Measurements from ENCODE around the gene RNF217. TPM values are rescaled to one million over a fixed set of nuclear protein-coding genes. Genes with fewer than 3 reads are reported as not detected.

RNF217 gene
- total RNA-seq, 4 donors from 2014 or later: 26.2 to 32.2 (median 28.8) TPM

GRCh38 chr6:125116710-125117109 lies 154.5 kb downstream of the RNF217 start:
- ATAC-seq: no peak
- H3K27ac ChIP-seq: no peak overlapping the region
- WGBS, 2 donors (ENCODE audit: low coverage in 1 of 2): 84 to 91% methylated on average over 4 of the region's 4 CpGs
- H3K9me3 ChIP-seq: peaks cover 0 to 4% (median 0%) of the 10 kb centered on the region in 3 donors
- no peak overlapping the region for H3K4me3 ChIP-seq
- no peaks in the 10 kb centered on the region for H3K36me3 ChIP-seq
- H3K4me1 ChIP-seq: no peaks in the 10 kb centered on the region
- no peaks in the 10 kb centered on the region for H3K27me3 ChIP-seq
- TF ChIP-seq POLR2AphosphoS5 (IDR thresholded peaks at IDR 0.05) (no peak), CTCF (IDR thresholded peaks at IDR 0.05) (no peak), EP300 (IDR thresholded peaks at IDR 0.05) (no peak), POLR2A (IDR thresholded peaks at IDR 0.05) (no peak)

DNA sequence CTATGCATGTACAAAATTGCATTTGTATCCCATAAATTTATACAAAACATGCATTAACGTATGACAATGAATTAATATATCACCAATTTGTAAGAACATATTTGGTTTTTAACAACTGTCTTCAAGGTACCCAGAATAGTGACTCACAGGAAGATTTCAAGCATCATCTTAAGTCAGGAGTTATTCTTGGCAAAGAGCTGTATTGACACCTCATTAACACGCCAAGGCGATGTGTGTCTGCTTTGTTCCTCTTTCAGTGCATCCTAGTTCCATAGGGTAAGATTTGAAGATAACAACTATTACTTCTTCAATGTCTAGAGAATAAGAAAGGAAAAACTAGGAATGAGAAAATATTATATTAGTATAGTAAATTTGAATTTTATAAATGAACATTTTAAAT lies 155.6 kb downstream of the RNF217 start:
- no peak overlapping the region for H3K4me3 ChIP-seq
- no peak for TF ChIP-seq CTCF (IDR thresholded peaks at IDR 0.05)
- TF ChIP-seq POLR2A (IDR thresholded peaks at IDR 0.05): no peak
- no peak for TF ChIP-seq EP300 (IDR thresholded peaks at IDR 0.05)
- no peak for TF ChIP-seq POLR2AphosphoS5 (IDR thresholded peaks at IDR 0.05)
- H3K9me3 ChIP-seq: no peaks in the 10 kb centered on the region
- 79 to 89% methylated on average over 3 of the region's 3 CpGs for WGBS, 2 donors (ENCODE audit: low coverage in 1 of 2)
- no peaks in the 10 kb centered on the region for H3K36me3 ChIP-seq
- no peak overlapping the region for H3K27ac ChIP-seq
- H3K27me3 ChIP-seq: no peaks in the 10 kb centered on the region
- no peaks in the 10 kb centered on the region for H3K4me1 ChIP-seq
- no peak for ATAC-seq

DNA sequence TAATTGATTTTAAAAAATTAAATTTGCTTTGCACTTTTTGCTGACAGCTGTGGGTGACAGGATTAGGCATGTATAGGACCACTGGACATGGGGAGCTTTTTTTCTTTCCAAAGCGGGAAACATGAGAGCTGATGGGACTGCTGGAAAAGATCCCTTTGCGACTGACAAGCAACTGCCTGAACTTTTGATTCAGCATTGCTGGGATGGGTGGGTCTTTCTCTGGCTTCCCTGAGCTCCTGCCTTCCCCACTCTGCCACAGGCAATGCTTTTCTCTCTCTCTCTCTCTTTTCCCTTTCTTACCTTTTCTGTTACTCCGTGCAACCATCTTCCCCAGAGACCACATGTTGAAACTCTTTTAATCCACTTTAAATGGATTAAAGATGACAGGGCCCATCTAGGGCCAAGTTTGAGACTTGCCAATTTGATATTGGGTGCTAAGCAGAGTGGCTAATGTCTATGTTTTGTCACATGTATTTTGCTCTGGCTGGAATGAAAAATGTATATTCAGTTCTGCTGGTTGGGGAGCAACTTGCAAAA lies 157.9 kb downstream of the RNF217 start:
- Histone ChIP-seq H3K9me3 (no peaks in the 10 kb centered on the region), H3K27me3 (no peaks in the 10 kb centered on the region), H3K27ac (no peak overlapping the region), H3K4me3 (no peak overlapping the region), H3K36me3 (no peaks in the 10 kb centered on the region), H3K4me1 (no peaks in the 10 kb centered on the region)
- WGBS, 2 donors (ENCODE audit: low coverage in 1 of 2): 72 to 100% methylated on average over 1 to 3 of the region's 3 CpGs
- TF ChIP-seq CTCF (IDR thresholded peaks at IDR 0.05) (no peak), POLR2A (IDR thresholded peaks at IDR 0.05) (no peak), POLR2AphosphoS5 (IDR thresholded peaks at IDR 0.05) (no peak), EP300 (IDR thresholded peaks at IDR 0.05) (no peak)
- ATAC-seq: no peak

DNA sequence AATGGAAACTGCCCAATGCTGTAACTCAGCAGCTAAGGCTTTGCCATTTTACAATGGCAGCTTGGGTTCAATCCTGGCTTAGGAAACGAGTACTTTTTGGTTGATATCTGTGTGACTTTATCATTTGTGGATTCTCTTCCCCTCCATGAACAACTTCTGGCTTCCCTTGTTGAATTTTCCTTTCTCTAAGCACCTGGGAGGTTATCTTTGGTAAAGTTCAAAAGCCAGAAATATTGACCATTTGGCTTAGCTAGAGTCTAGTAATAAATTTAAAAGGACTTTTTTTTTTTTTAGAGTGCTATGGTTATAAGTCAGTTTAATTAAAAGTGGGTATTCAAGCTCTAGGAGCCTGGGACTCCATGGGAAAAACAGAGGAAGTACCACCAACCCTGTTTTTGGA lies 159.7 kb downstream of the RNF217 start:
- 73 to 90% methylated on average over 1 of the region's 1 CpG for WGBS, 2 donors (ENCODE audit: low coverage in 1 of 2)
- H3K9me3 ChIP-seq: no peaks in the 10 kb centered on the region
- H3K27ac ChIP-seq: no peak overlapping the region
- H3K4me3 ChIP-seq: no peak overlapping the region
- no peaks in the 10 kb centered on the region for H3K27me3 ChIP-seq
- no peak for ATAC-seq
- H3K4me1 ChIP-seq: no peaks in the 10 kb centered on the region
- TF ChIP-seq EP300 (IDR thresholded peaks at IDR 0.05) (no peak), POLR2A (IDR thresholded peaks at IDR 0.05) (no peak), POLR2AphosphoS5 (IDR thresholded peaks at IDR 0.05) (no peak), CTCF (IDR thresholded peaks at IDR 0.05) (no peak)
- H3K36me3 ChIP-seq: no peaks in the 10 kb centered on the region

- H3K27me3 ChIP-seq: no peaks in the 10 kb centered on the region
- H3K4me3 ChIP-seq: no peak overlapping the region
- H3K4me1 ChIP-seq: no peaks in the 10 kb centered on the region
- no peak for TF ChIP-seq POLR2AphosphoS5 (IDR thresholded peaks at IDR 0.05)
- TF ChIP-seq POLR2A (IDR thresholded peaks at IDR 0.05): no peak
- no peak for TF ChIP-seq EP300 (IDR thresholded peaks at IDR 0.05)
- TF ChIP-seq CTCF (IDR thresholded peaks at IDR 0.05): no peak
- no peaks in the 10 kb centered on the region for H3K36me3 ChIP-seq
- no peak for ATAC-seq
- WGBS, 2 donors (ENCODE audit: low coverage in 1 of 2): 77 to 100% methylated on average over 3 of the region's 3 CpGs
- H3K9me3 ChIP-seq: no peaks in the 10 kb centered on the region
- no peak overlapping the region for H3K27ac ChIP-seq
These were observed 160.8 kb downstream of the RNF217 start for GRCh38 chr6:125123051-125123450.
